Endothelial cell of umbilical vein (primary cell): ENCODE results near the gene WDR43. TPM values are rescaled to one million over a fixed set of nuclear protein-coding genes. Genes with fewer than 3 reads are reported as not detected.
"Not testable (repeated sequence)": the region's sequence is repeated elsewhere in the genome, so short reads cannot be mapped to it uniquely, and the experiment has no call there.

Experiments
- BruUV-seq: library from RNA; stranded (reverse); fragments of 400-500 nt; replicated peaks from 2 replicates; lab custom pipeline; 2021; lab: Mats Ljungman, UMichigan
- CTCF ChIA-PET: fragments of 300-600, 350-600 bp; sonication (Branson Sonifier 250); formaldehyde crosslinking; loops from one replicate; lab custom pipeline; 2021; ENCODE audit warnings: antibody characterized with exemption, inconsistent platforms; lab: Charles Lee
- POLR2A ChIA-PET: fragments of 300-600, 350-600 bp; sonication (Branson Sonifier 250); formaldehyde crosslinking; loops from one replicate; lab custom pipeline; 2021; ENCODE audit warnings: antibody characterized with exemption, inconsistent platforms; lab: Charles Lee
- DNase-seq: peaks from one replicate; pipeline ENCODE4 v3.0.0-alpha.2; 2011; ENCODE audit warnings: low read depth, low spot score
- FAIRE-seq: peaks from 2 replicates; lab custom pipeline; 2011; peaks lifted over from hg19 to GRCh38; lab: Jason Lieb, UNC
- H2AFZ ChIP-seq: 2 replicates; pipeline ENCODE4 v1.6.0; 2012; ENCODE audit warnings: low read depth, low read length, control low read depth, inconsistent platforms
- H3K27ac ChIP-seq: 2 replicates; pipeline ENCODE4 v1.5.1; 2011; ENCODE audit warnings: low read depth, mild to moderate bottlenecking, control low read depth, low read length, moderate library complexity; ENCODE audit not compliant: insufficient read depth
- H3K27me3 ChIP-seq, 2 experiments: 2 replicates each; pipeline versions ENCODE4 v1.6.0 to v1.6.1; 2011; ENCODE audit warnings: low read length in 2 of 2, mixed read lengths in 1 of 2; ENCODE audit not compliant: control insufficient read depth in 2 of 2, insufficient read depth in 2 of 2
- H3K36me3 ChIP-seq, 2 experiments: 2 replicates in 1 of 2; 3 replicates in 1 of 2; pipeline ENCODE4 v1.5.1; 2011; ENCODE audit warnings: low read length in 2 of 2, mild to moderate bottlenecking in 1 of 2, moderate library complexity in 1 of 2; ENCODE audit not compliant: control insufficient read depth in 2 of 2, insufficient read depth in 2 of 2; ENCODE audit errors: extremely low read depth in 1 of 2
- H3K4me1 ChIP-seq: 3 replicates; pipeline ENCODE4 v1.5.1; 2011; ENCODE audit warnings: mild to moderate bottlenecking, low read length; ENCODE audit not compliant: control insufficient read depth, insufficient read depth; ENCODE audit errors: extremely low read depth
- H3K4me2 ChIP-seq: 2 replicates; pipeline ENCODE4 v1.6.1; 2011; ENCODE audit warnings: low read length, control low read depth, mixed read lengths; ENCODE audit not compliant: insufficient read depth
- H3K4me3 ChIP-seq, 3 experiments: fragments of 200-600 bp in 1 of 3; sonication (generic), shearing (Covaris generic) in 1 of 3; replicated peaks in 1 of 3; 2 replicates each; pipeline ENCODE4 v1.5.1; 2011 to 2016; ENCODE audit warnings: control low read depth in 3 of 3, low read length in 3 of 3, mild to moderate bottlenecking in 2 of 3, inconsistent platforms in 1 of 3, low read depth in 1 of 3, moderate library complexity in 1 of 3; ENCODE audit not compliant: insufficient read depth in 1 of 3
- H3K79me2 ChIP-seq: 2 replicates; pipeline ENCODE4 v1.6.0; 2012; ENCODE audit warnings: low read length, inconsistent platforms; ENCODE audit not compliant: control insufficient read depth, insufficient read depth
- H3K9ac ChIP-seq: replicated peaks from 2 replicates; pipeline ENCODE3; 2011; ENCODE audit warnings: low read length, control low read depth; ENCODE audit not compliant: insufficient read depth; ENCODE audit errors: extremely low read depth
- H3K9me1 ChIP-seq: replicated peaks from 3 replicates; pipeline ENCODE4 v1.6.0; 2011; ENCODE audit warnings: mild to moderate bottlenecking, low read length; ENCODE audit not compliant: control insufficient read depth, insufficient read depth; ENCODE audit errors: extremely low read depth
- H3K9me3 ChIP-seq: replicated peaks from 2 replicates; pipeline ENCODE4 v1.5.1; 2012; ENCODE audit warnings: low read length, inconsistent platforms; ENCODE audit not compliant: control insufficient read depth, insufficient read depth
- H4K20me1 ChIP-seq: replicated peaks from 2 replicates; pipeline ENCODE3; 2011; ENCODE audit warnings: mild to moderate bottlenecking, low read length; ENCODE audit not compliant: control insufficient read depth, insufficient read depth; ENCODE audit errors: extremely low read depth
- CTCF ChIP-seq, 2 donors: IDR thresholded peaks; 1 replicate in 1 of 2; 2 replicates in 1 of 2; pipeline ENCODE4 v1.5.1; 2011; ENCODE audit warnings: low read length in 2 of 2, mild to moderate bottlenecking in 2 of 2, moderate library complexity in 2 of 2, control low read depth in 1 of 2, inconsistent platforms in 1 of 2, low read depth in 1 of 2; ENCODE audit not compliant: insufficient read depth in 1 of 2; ENCODE audit errors: extremely low read depth in 1 of 2
- EZH2 ChIP-seq: IDR thresholded peaks from 2 replicates; pipeline ENCODE4 v1.6.1; 2012; ENCODE audit warnings: borderline replicate concordance, low read depth, mild to moderate bottlenecking, moderate library complexity, low read length, inconsistent platforms; ENCODE audit not compliant: severe bottlenecking
- FOS ChIP-seq: IDR thresholded peaks from 2 replicates; pipeline ENCODE4 v1.6.1; 2011; ENCODE audit warnings: mild to moderate bottlenecking, low read length, moderate library complexity, borderline replicate concordance; ENCODE audit not compliant: insufficient read depth
- JUN ChIP-seq: IDR thresholded peaks from 2 replicates; pipeline ENCODE4 v1.6.1; 2011; ENCODE audit warnings: borderline replicate concordance, low read depth; ENCODE audit not compliant: insufficient read length, insufficient read depth
- MAX ChIP-seq: IDR thresholded peaks from 2 replicates; pipeline ENCODE4 v1.6.1; 2011; ENCODE audit not compliant: insufficient read depth, insufficient read length
- POLR2A ChIP-seq: IDR thresholded peaks from 2 replicates; pipeline ENCODE4 v1.6.1; 2012; ENCODE audit warnings: low read depth, mild to moderate bottlenecking, control low read depth, low read length
- dilution Hi-C: fragments of 300-500 bp; cut with MboI; formaldehyde crosslinking; loops from one replicate; pipeline ENCODE4 v1.15.0; 2019; ENCODE audit warnings: low sequenced_read_pairs; ENCODE audit not compliant: extremely low pct_ligation_motif_present
- intact Hi-C: fragments of 100-400 bp; cut with micrococcal nuclease; formaldehyde crosslinking; loops from one replicate; pipeline ENCODE4 v1.10.0; 2022
- polyA plus RNA-seq, 4 experiments: library from polyadenylated mRNA; depleted of rRNA in 3 of 4; stranded (reverse) in 3 of 4; unstranded in 1 of 4; fragments of >200 nt; gene quantifications; 2 replicates each; pipeline versions ENCODE4 v1.2.1 to v1.2.3, GENCODE V29; 2011 to 2012; ENCODE audit warnings: missing spikeins in 1 of 4
- total RNA-seq: library from RNA; stranded (reverse); gene quantifications from 2 replicates; pipeline ENCODE4 v1.2.3, GENCODE V29; 2021

Gene WDR43
- total and polyA plus RNA-seq, 2 donors (not counting 3 experiments of a cell fraction or from before 2014, with no cell fraction given), result 23.7 to 60.6 TPM

- H3K79me2 ChIP-seq, POLR2A ChIA-PET, H3K27ac ChIP-seq, DNase-seq, dilution Hi-C loops, H3K4me1 ChIP-seq, BruUV-seq, H3K4me2 ChIP-seq, H3K36me3 ChIP-seq, intact Hi-C loops, FAIRE-seq, H3K9me1 ChIP-seq, H3K4me3 ChIP-seq, H2AFZ ChIP-seq, H3K9me3 ChIP-seq, H3K9ac ChIP-seq, H4K20me1 ChIP-seq, H3K27me3 ChIP-seq: not testable (repeated sequence)
- CTCF ChIA-PET, result interaction anchor here (0.9 to 1.1 kb wide), 2 partner anchors 12 to 47 kb away, joined by 3 read pairs; no protein-coding TSS in a partner anchor
Measured at GRCh38 chr2:28978001-28978400, 83.5 kb downstream of the WDR43 start.

GRCh38 chr2:28978606-28979005 lies 84.1 kb downstream of the WDR43 start:
- DNase-seq (no peak), FAIRE-seq (no peak)
- H3K4me3 ChIP-seq, result no peak overlapping the region
- dilution Hi-C loops (no loop called here), intact Hi-C loops (no loop called here)
- no peaks in the 10 kb centered on the region for H3K9me1 ChIP-seq
- H3K9me3 ChIP-seq, result no peaks in the 10 kb centered on the region
- H3K27ac ChIP-seq, result no peak overlapping the region
- H3K36me3 ChIP-seq, result no peaks in the 10 kb centered on the region
- no peak overlapping the region for H2AFZ ChIP-seq
- no TSS peak for BruUV-seq
- H3K4me2 ChIP-seq, result no peak overlapping the region
- no peak overlapping the region for H3K9ac ChIP-seq
- no peaks in the 10 kb centered on the region for H3K79me2 ChIP-seq
- no peaks in the 10 kb centered on the region for H3K27me3 ChIP-seq
- CTCF ChIA-PET, result interaction anchor here (0.9 kb wide), 1 partner anchor 46 kb away, joined by 3 read pairs; no protein-coding TSS in a partner anchor
- POLR2A ChIA-PET, result interaction anchor here (0.5 kb wide), 1 partner anchor 14 kb away, joined by 3 read pairs; no protein-coding TSS in a partner anchor
- TF ChIP-seq MAX (no peak), FOS (no peak), EZH2 (no peak), JUN (no peak), CTCF (IDR thresholded peaks at IDR 0.05; ENCODE audit: extremely low read depth in 1 of 2, insufficient read depth in 1 of 2, low read depth in 1 of 2, low read length in 2 of 2) (no peak), POLR2A (no peak)
- H3K4me1 ChIP-seq, result no peaks in the 10 kb centered on the region
- no peaks in the 10 kb centered on the region for H4K20me1 ChIP-seq
